ENCODE results near the gene SLC25A40.
"Not testable (repeated sequence)": the region's sequence is repeated elsewhere in the genome, so short reads cannot be mapped to it uniquely, and the experiment has no call there.

GRCh38 chr7:87907136-87907906 lies 31.2 kb upstream of the SLC25A40 start:
- TF ChIP-seq CTCF, POLR2A, EP300 (IDR thresholded peaks at IDR 0.05): not testable (repeated sequence)
